Measurements from ENCODE around the gene FAM161A. TPM values are rescaled to one million over a fixed set of nuclear protein-coding genes. Genes with fewer than 3 reads are reported as not detected.
"Not testable (repeated sequence)": the region's sequence is repeated elsewhere in the genome, so short reads cannot be mapped to it uniquely, and the experiment has no call there.

Gene FAM161A
- total and polyA plus RNA-seq, 2 donors (not counting 1 experiment from before 2014, with no cell fraction given), result 0.76 to 6.8 TPM

DNA sequence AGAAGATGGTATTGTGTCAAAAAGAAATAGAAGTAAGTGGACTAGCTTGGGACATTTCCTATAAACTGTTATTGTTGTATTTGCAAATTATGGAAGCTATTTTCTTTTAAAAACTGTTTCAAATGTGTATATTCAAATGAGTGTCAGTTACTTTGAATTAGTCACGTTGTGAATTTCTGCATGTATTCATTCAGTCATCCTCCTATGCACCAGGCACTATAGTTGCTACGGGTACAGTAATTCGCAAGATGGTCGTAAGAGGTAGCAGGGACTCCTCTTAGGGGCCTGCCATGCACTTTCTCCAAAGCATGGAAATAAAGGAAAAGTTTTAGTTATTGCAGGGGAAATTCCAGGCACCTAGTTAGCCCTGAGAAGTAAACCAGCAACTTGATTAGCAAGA lies 51.3 kb downstream of the FAM161A start:
- Histone ChIP-seq H3K27ac (ENCODE audit: low read length in 2 of 2) (no peak overlapping the region), H3K4me1 (ENCODE audit: control insufficient read depth in 2 of 2, insufficient read depth in 2 of 2, low read length in 2 of 2) (no peaks in the 10 kb centered on the region), H3K9ac (ENCODE audit: low read length) (no peak overlapping the region), H4K20me1 (ENCODE audit: control insufficient read depth, insufficient read depth, low read length, poor library complexity, severe bottlenecking) (no peaks in the 10 kb centered on the region), H3K9me3 (ENCODE audit: control extremely low read depth in 1 of 3, control insufficient read depth in 2 of 3, insufficient read depth in 1 of 3, low read length in 2 of 3) (no peaks in the 10 kb centered on the region), H3K36me3 (replicated peaks in 1 of 2; ENCODE audit: control extremely low read depth in 1 of 2, control insufficient read depth in 1 of 2, extremely low read depth in 1 of 2, insufficient read depth in 2 of 2, low read length in 1 of 2) (no peaks in the 10 kb centered on the region), H3K4me2 (replicated peaks; ENCODE audit: low read depth, low read length, poor library complexity, severe bottlenecking) (no peak overlapping the region), H2AFZ (ENCODE audit: insufficient read depth, low read depth, low read length, poor library complexity, severe bottlenecking) (no peak overlapping the region), H3K79me2 (ENCODE audit: control insufficient read depth, insufficient read depth, low read length) (no peaks in the 10 kb centered on the region), H3K27me3 (replicated peaks in 1 of 4; ENCODE audit: control extremely low read depth in 1 of 4, control insufficient read depth in 3 of 4, insufficient read depth in 4 of 4, low read length in 3 of 4) (no peaks in the 10 kb centered on the region), H3K4me3 (ENCODE audit: control extremely low read depth in 1 of 5, extremely low read depth in 1 of 5, insufficient read depth in 1 of 5, low read depth in 2 of 5, low read length in 4 of 5) (no peak overlapping the region)
- no peak overlapping the region for H3K27ac Mint-ChIP-seq
- intact Hi-C loops (cut with micrococcal nuclease), result no loop called here
- ATAC-seq (ENCODE audit: low read depth), result no peak
- peaks cover 20% of the 10 kb centered on the region for H3K27me3 Mint-ChIP-seq
- no peaks in the 10 kb centered on the region for H3K9me3 Mint-ChIP-seq (ENCODE audit: insufficient read depth)
- H3K4me3 Mint-ChIP-seq, result no peak overlapping the region
- CTCF ChIA-PET, result interaction anchor here (0.6 kb wide), 1 partner anchor 1878 kb away, joined by 3 read pairs; no protein-coding TSS in a partner anchor
- no peak for DNase-seq
- POLR2A ChIA-PET, result no interaction called here
- no peaks in the 10 kb centered on the region for H3K4me1 Mint-ChIP-seq
- TF ChIP-seq EZH2 (IDR thresholded peaks at IDR 0.05; ENCODE audit: borderline replicate concordance, insufficient read depth, low read depth, low read length, poor library complexity, severe bottlenecking), result no peak
- TF ChIP-seq, protein P1, sequence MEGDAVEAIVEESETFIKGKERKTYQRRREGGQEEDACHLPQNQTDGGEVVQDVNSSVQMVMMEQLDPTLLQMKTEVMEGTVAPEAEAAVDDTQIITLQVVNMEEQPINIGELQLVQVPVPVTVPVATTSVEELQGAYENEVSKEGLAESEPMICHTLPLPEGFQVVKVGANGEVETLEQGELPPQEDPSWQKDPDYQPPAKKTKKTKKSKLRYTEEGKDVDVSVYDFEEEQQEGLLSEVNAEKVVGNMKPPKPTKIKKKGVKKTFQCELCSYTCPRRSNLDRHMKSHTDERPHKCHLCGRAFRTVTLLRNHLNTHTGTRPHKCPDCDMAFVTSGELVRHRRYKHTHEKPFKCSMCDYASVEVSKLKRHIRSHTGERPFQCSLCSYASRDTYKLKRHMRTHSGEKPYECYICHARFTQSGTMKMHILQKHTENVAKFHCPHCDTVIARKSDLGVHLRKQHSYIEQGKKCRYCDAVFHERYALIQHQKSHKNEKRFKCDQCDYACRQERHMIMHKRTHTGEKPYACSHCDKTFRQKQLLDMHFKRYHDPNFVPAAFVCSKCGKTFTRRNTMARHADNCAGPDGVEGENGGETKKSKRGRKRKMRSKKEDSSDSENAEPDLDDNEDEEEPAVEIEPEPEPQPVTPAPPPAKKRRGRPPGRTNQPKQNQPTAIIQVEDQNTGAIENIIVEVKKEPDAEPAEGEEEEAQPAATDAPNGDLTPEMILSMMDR (IDR thresholded peaks at IDR 0.05), result no peak
- 83% methylated on average over 3 of the region's 4 CpGs for WGBS (ENCODE audit: insufficient coverage)

DNA sequence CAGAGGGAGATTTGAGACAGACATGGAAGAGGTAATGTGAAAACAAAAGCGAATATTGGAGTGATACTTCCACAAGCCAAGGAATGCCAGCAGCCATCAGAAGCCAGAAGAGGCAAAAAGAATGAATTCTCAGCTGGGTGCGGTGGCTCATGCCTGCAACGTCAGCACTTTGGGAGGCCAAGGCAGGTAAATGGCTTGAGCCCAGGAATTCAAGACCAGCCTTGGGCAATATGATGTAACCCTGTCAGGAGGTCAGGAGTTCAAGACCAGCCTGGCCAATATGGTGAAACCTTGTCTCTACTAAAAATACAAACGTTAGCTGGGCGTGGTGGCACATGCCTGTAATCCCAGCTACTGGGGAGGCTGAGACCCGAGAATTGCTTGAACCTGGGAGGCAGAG lies 54.8 kb downstream of the FAM161A start:
- H4K20me1 ChIP-seq (ENCODE audit: control insufficient read depth, insufficient read depth, low read length, poor library complexity, severe bottlenecking), result no peaks in the 10 kb centered on the region
- no peak overlapping the region for H2AFZ ChIP-seq (ENCODE audit: insufficient read depth, low read depth, low read length, poor library complexity, severe bottlenecking)
- no peaks in the 10 kb centered on the region for H3K79me2 ChIP-seq (ENCODE audit: control insufficient read depth, insufficient read depth, low read length)
- H3K9me3 ChIP-seq (ENCODE audit: control extremely low read depth in 1 of 3, control insufficient read depth in 2 of 3, insufficient read depth in 1 of 3, low read length in 2 of 3), result no peaks in the 10 kb centered on the region
- H3K36me3 ChIP-seq (replicated peaks in 1 of 2; ENCODE audit: control extremely low read depth in 1 of 2, control insufficient read depth in 1 of 2, extremely low read depth in 1 of 2, insufficient read depth in 2 of 2, low read length in 1 of 2), result no peaks in the 10 kb centered on the region
- no peak overlapping the region for H3K4me2 ChIP-seq (replicated peaks; ENCODE audit: low read depth, low read length, poor library complexity, severe bottlenecking)
- H3K9ac ChIP-seq (ENCODE audit: low read length), result no peak overlapping the region
- ATAC-seq (ENCODE audit: low read depth) (no peak), DNase-seq (no peak)
- Mint-ChIP-seq H3K4me3 (no peak overlapping the region), H3K4me1 (no peaks in the 10 kb centered on the region), H3K27me3 (peaks cover 17% of the 10 kb centered on the region), H3K27ac (no peak overlapping the region), H3K9me3 (ENCODE audit: insufficient read depth) (no peaks in the 10 kb centered on the region)
- intact Hi-C loops (cut with micrococcal nuclease), result no loop called here
- CTCF ChIA-PET, result interaction anchor here (0.7 kb wide), 3 partner anchors 638 to 1618 kb away, joined by 3 read pairs; no protein-coding TSS in a partner anchor
- no peaks in the 10 kb centered on the region for H3K4me1 ChIP-seq (ENCODE audit: control insufficient read depth in 2 of 2, insufficient read depth in 2 of 2, low read length in 2 of 2)
- no peak overlapping the region for H3K4me3 ChIP-seq (ENCODE audit: control extremely low read depth in 1 of 5, extremely low read depth in 1 of 5, insufficient read depth in 1 of 5, low read depth in 2 of 5, low read length in 4 of 5)
- no peak overlapping the region for H3K27ac ChIP-seq (ENCODE audit: low read length in 2 of 2)
- TF ChIP-seq, protein P1 (IDR thresholded peaks at IDR 0.05), result no peak
- no peak for TF ChIP-seq EZH2 (IDR thresholded peaks at IDR 0.05; ENCODE audit: borderline replicate concordance, insufficient read depth, low read depth, low read length, poor library complexity, severe bottlenecking)
- H3K27me3 ChIP-seq (replicated peaks in 1 of 4; ENCODE audit: control extremely low read depth in 1 of 4, control insufficient read depth in 3 of 4, insufficient read depth in 4 of 4, low read length in 3 of 4), result no peaks in the 10 kb centered on the region
- POLR2A ChIA-PET, result no interaction called here
- WGBS (ENCODE audit: insufficient coverage), result 93% methylated on average over 5 of the region's 6 CpGs

DNA sequence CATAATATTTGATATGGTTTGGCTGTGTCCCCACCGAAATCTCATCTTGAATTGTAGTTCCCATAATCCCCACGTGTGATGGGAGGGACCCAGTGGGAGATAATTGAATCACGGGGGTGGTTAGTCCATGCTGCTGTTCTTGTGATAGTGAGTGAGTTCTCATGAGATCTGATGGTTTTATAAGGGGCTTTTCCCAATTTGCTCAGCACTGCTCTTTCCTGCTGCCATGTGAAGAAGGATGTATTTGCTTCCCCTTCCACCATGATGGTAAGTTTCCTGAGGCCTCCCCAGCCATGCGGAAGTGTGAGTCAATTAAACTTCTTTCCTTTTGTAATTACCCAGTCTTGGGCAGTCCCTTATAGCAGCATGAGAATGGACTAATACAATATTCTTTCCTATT lies 56.4 kb downstream of the FAM161A start:
- H3K27ac ChIP-seq (ENCODE audit: low read length in 2 of 2); H3K4me1 Mint-ChIP-seq; H3K4me1 ChIP-seq (ENCODE audit: control insufficient read depth in 2 of 2, insufficient read depth in 2 of 2, low read length in 2 of 2); DNase-seq; H3K27me3 ChIP-seq (replicated peaks in 1 of 4; ENCODE audit: control extremely low read depth in 1 of 4, control insufficient read depth in 3 of 4, insufficient read depth in 4 of 4, low read length in 3 of 4); H3K4me2 ChIP-seq (replicated peaks; ENCODE audit: low read depth, low read length, poor library complexity, severe bottlenecking); H3K9me3 ChIP-seq (ENCODE audit: control extremely low read depth in 1 of 3, control insufficient read depth in 2 of 3, insufficient read depth in 1 of 3, low read length in 2 of 3); H3K36me3 ChIP-seq (replicated peaks in 1 of 2; ENCODE audit: control extremely low read depth in 1 of 2, control insufficient read depth in 1 of 2, extremely low read depth in 1 of 2, insufficient read depth in 2 of 2, low read length in 1 of 2); H3K9me3 Mint-ChIP-seq (ENCODE audit: insufficient read depth); H3K4me3 ChIP-seq (ENCODE audit: control extremely low read depth in 1 of 5, extremely low read depth in 1 of 5, insufficient read depth in 1 of 5, low read depth in 2 of 5, low read length in 4 of 5); ATAC-seq (ENCODE audit: low read depth); H3K9ac ChIP-seq (ENCODE audit: low read length); H3K4me3 Mint-ChIP-seq; POLR2A ChIA-PET; H3K79me2 ChIP-seq (ENCODE audit: control insufficient read depth, insufficient read depth, low read length); CTCF ChIA-PET; intact Hi-C loops (cut with micrococcal nuclease); H3K27ac Mint-ChIP-seq; H2AFZ ChIP-seq (ENCODE audit: insufficient read depth, low read depth, low read length, poor library complexity, severe bottlenecking); H4K20me1 ChIP-seq (ENCODE audit: control insufficient read depth, insufficient read depth, low read length, poor library complexity, severe bottlenecking): not testable (repeated sequence)
- WGBS (ENCODE audit: insufficient coverage), result 86% methylated on average over 1 of the region's 4 CpGs
- H3K27me3 Mint-ChIP-seq, result peaks cover 11% of the 10 kb centered on the region

Data from B cell (primary cell).